HG02943 (cell line): ENCODE data around the gene LFNG.

Source experiments
- ATAC-seq: cut with Tn5 transposase; IDR thresholded peaks from one replicate; pipeline ENCODE4 v1.9.1; 2021; ENCODE audit warnings: mild to moderate bottlenecking, low read depth, moderate library complexity; ENCODE audit not compliant: unreplicated experiment

LFNG gene

GRCh38 chr7:2515424-2516193, 4.0 kb upstream of the LFNG start:
- no peak for ATAC-seq

DNA sequence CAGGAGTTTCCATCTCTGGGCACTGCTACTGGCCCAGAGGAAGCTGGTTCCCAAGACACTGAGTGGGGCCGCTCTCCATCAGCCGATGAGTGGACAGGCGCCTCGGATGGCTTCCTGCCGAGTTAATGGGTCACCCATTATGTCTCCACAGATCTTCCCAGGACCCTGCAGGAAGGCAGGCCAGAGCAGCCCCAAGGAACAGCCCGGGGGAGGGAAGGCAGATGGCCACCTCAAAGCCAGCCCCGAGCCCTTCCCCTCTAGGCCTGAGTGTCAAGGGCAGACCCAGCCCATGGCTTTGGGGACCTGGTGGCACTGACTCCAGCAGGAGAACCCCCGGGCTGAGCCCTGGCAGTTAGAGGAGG, 3.4 kb upstream of the LFNG start:
- no peak for ATAC-seq

DNA sequence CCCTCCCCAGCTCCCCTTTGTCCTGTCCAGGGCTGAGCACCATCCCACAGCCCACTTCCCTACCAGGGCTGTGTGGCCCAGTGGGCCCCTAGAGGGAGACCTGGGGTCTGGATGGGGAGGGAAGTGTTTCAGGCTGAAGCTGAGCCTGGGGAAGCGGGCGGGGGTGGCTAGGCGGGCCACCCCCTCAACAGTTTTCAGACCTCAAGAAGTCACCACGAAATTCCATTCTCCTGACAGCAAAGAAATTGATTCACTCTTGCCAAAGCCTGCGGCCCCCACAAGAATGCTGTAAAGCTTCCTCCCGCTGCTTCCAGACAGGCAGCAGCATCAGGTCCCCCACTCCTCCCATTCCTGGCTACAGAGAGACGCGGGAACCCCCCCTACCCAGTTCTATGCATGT, 2.5 kb upstream of the LFNG start:
- no peak for ATAC-seq

DNA sequence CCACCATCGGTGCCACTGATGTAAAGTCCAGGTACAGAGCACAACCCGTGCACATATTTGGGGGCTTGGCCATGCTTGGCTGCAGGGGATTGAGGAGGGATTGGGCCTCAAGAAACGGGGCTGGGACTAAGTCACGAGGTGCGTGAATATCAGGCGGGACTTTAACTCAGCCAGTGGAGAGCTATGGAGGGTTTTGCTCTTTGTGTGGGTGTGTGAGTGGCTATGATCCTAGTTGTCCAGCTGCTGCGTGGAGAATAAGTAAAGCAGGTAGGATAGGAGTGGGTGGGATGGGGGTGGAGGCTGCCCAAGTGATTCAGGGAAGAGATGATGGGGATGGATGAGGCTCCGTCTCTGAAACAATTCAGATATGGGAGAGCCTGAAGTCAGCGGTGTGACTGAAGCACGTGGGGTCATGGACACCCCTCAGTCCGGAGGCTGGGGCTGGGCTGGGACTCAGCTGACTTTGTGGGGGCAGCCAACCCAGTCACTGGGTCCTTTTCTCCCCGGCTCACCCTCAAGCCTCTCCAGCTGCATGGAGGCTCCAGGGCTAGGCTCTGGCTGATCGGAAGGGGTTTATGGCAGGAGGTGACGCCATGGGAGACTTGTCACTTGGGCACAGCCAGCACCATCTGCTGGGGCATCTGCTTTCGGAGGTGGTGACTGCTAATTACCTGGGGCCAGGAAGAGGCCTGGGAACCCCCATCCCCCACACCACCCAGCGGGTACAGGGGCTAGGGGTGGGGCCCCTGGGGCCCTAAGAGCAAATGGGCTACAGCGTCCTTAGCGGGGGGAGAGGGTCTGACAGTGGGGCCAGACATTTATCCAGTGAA, 1.7 kb upstream of the LFNG start:
- no peak for ATAC-seq

DNA sequence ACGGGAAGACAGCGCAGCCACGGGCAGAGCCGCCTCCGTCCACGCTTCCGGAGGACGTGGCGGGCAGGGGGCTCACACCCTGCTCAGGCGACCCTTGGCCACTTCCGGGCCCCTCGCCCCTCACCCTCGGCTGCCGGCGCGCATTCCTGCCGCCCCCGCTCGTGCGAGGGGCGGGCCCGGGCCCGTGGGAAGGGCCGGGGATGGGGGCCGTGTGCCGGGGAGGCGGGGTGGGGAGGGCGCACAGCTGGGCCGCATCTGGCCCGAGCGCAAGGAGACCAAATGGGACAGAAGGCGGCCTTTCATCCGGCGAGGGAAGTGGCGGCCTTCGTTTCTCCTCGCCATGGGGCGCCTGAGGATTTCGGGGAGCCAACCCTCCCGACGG, 846 bp upstream of the LFNG start:
- ATAC-seq: no peak

GRCh38 chr7:2520131-2520760, 672 bp downstream of the LFNG start:
- no peak for ATAC-seq

- no peak for ATAC-seq
Measured at GRCh38 chr7:2520761-2521290, 1.3 kb downstream of the LFNG start.

DNA sequence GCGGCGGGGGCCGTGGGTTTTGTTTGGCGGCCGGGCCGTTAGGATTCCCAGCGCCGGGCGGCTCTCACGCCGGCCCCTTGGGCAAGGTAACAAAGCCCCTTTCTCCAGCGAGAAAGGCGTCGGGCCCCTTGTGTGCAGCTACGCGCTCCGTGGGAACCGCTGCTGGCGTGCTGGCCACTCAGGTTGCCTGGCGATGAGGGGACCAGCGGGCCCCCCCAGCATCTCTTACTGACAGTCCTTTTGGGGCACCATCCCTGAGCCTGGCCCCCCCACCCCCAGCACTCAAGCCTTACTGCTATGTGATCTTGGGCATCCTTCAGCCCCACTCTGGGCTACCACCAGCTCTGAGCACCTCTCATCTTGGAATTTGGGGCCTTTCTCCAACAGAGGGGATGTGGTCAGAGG, 1.8 kb downstream of the LFNG start:
- no peak for ATAC-seq

DNA sequence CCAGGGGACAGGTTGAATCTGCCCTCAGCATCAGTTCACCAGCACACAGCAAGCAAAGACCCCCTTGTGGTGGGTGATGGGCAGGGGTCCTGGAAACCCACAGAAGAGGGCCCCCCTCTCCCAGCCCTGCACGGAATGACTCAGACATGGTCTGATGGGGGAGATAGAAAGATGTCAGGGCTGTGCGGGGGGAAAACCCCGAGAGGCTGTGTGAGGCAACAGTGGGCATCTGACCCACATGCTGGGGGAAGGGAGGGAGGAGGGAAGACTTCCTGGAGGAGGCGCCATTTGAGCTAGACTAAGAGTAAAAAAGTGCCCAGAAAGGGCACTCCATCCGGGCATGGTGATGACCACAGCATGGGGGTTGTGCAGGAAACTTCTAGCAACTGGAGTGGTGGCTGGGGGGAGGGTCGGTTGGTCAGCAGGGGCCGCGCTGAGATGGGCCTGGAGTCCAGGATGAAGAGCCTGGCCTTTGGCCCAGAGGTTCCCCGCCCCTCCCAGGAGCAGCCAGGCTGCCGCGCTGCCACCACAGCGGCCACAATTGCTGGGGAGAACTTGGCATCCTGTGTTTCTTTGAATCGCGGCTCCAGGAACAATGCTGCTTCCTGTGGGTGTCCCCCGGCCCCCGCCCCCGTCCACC, 2.5 kb downstream of the LFNG start:
- no peak for ATAC-seq

DNA sequence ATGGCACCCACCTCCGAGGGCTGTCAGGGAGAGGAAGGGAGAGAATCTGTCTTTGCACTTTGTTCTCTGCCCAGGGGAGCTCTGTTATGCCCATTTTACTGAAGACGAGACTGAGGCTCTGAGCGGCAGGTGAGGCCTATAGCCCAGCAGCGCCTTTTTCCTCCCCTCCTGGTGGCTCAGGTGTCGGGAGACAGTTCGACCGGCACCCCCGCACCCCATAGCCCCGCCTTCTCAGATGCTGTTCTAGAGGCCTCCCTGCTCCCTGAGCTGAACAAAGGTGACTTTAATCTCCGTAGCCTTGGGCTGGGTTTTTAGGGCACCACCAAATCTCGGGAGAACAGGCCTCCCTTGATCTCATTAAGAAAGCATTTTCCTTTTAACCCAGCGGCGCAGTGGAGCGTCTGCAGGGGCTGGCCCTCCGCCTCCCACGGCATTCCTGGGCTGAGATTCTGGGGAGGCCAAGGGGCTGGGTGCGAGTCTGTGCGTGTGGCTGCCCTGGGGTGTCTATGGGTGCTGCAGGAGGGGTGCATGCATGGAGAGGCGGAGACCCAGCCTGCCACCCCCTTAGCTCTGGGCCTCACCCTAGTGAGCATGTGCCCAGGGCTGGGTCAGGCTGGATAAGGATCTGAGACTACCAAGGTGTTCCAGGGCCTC, 3.3 kb downstream of the LFNG start:
- no peak for ATAC-seq

DNA sequence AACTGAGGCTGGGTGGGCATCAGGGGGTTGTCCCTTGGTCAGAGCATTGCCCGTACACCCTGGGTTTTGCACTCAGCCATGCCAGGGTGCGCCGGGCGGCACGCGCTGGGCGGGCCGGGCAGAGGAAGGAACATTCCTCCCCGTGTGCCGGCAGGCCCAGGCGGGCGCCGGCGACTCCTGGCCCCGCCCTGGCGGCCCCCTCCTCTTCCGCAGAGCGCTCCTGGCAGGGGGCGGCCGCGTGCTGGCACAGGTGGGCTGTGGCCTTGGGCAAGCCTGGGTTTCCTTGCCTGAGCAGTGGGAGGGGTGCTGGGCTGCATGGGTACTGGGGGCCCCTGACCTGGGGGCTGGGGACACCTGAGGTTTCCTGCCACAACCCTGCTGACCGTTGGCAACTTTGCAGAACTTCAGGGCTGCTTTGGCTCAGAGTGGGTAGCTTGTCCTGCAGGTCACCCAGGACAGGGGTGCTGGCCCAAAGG, 3.9 kb downstream of the LFNG start:
- no peak for ATAC-seq

DNA sequence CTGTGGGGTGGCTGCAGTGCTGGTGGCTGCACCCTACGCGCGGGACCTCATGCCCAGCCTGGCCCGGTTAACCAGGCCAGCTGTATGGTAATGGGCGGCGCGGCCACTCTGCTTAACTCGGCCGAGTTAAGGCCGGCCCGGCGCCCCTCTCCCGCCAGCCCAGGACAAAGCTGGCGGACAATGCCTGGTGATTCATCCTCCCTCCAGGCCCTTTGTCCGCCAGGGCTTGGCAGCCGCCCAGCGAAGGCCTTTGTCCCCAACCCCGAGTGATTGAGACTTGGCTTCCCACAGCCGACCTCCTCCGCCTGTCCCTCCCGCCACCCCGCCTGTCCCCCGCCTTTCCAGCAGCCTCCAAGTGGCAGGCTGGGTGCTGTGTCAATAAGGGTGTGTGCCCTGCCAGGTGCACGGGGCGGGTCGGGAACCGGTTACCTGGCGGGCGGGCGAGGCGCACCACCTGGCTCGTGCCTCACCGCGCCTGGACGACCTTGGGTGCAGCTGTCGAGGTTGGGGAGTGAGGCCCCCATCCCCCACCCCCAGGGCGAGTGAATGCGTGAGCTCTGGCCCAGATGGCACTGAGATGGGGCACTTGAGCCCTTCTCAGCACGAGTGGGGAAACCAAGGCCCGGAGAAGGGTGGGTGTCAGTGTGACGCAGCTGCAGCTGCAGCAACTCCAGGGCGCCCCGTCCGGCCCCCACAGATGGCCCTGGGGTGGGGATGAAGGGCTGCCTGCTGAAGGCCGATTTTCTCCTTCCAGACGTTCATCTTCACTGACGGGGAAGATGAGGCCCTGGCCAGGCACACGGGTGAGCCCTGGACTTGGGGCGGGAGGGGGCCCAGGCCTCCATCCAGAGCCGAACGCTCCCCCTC, 4.6 kb downstream of the LFNG start:
- no peak for ATAC-seq

DNA sequence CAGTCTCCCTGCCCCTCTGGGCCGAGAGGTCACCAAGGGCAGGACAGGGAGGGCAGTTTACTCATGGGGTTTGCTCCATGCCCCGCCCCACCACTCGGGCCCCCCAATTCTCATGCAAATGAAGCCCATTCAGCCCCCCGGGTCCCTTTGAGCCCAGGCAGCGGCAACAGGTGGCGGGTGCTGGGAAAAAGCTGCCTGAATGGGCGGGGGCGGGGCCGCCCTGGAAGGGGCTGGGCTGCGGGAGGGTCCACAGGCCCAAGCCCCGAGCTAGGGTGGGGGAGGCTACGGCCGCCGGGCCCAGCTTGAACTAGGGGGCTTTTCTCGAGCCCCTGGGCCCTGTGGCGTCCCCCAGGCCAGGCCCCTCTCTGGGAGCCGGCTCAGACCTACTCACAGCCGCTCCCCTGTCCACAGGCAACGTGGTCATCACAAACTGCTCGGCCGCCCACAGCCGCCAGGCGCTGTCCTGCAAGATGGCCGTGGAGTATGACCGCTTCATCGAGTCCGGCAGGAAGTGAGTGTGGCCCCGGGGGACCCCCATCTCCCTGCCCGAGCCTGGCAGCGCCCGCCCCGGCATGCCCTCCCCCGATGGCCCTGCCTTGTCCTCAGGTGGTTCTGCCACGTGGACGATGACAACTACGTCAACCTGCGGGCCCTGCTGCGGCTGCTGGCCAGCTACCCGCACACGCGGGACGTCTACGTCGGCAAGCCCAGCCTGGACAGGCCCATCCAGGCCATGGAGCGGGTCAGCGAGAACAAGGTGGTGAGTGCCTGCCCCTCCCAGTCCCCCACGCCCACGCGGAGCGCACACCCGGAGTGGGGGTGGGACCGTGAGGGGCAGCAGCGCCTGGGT, 5.5 kb downstream of the LFNG start:
- ATAC-seq: no peak

- ATAC-seq: no peak
Measured at GRCh38 chr7:2525658-2526630, 6.4 kb downstream of the LFNG start.

GRCh38 chr7:2526659-2527504, 7.3 kb downstream of the LFNG start:
- no peak for ATAC-seq
